ENCODE measurements around the gene RASSF8.
"Not testable (repeated sequence)": the region's sequence is repeated elsewhere in the genome, so short reads cannot be mapped to it uniquely, and the experiment has no call there.

The RASSF8 gene

DNA sequence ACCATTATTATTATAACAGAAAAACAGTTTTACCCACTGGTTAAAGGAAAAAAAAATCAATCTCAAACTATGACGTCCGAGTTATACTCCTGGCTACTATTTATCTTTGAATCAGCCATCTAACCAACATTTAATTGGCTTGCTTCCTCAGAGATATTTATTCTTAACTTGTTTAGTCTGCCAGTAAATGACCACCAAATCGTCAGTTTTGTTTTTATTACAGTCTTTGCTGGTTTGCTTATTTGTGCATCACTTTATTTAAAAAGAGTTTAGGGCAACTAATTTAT lies 71.2 kb downstream of the RASSF8 start:
- DNase-seq (ENCODE audit: low read depth) = no peak

DNA sequence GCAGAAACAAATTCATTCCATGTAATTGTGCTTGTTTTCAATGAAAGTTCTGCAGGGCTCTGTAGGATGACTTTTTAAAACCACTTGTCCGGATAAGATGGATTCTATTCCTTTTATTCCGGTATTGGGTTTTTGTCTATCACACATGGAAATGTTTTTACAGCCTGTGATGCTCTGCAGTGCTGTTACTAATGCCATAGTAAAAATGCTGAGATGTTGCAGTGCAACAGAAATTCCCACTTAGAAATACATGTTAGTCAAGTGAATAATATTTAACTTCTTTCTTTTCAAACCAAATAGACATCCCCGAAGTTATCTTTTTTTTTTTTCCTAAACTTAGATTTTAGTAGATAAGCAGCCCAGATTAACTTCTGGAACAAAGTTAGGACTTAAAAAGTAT lies 71.9 kb downstream of the RASSF8 start:
- no peak for DNase-seq (ENCODE audit: low read depth)

DNA sequence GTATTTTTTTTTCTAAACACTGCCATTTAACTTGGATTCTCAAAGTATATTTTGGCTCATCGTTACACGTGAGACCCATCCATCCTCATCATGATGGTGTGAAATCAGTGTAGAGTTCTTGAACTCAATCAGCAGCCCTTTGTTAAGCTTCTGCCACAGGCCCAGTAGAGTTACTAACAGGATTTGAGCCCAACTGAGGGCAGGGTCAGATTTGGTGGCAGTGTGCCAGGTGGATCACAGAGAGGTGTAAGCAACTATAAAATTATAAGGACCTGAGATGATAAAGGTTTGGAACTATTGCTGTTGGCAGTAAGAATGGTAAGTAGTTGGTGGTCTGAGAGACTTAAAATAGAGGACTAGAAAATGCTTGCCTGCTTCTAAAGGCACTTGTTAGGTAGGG lies 72.8 kb downstream of the RASSF8 start:
- no peak for DNase-seq (ENCODE audit: low read depth)

DNA sequence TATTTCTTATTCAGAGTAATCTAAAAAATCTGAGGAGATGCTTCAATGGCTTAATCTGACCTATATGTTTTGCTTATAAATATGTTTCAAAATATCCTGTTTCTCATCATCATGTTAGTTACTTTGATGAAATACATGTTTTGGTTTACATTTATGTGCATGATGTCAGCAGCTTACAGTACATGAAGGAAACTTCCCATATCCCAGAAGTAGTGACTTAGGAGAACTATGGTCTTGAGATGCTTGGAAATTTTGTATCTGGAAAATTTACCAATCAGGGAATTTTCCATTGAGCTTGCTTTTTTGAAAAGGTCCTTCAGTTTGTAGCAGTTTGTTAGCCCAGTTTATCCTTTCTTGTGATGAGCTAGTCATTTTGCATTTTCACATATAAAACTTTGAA lies 73.3 kb downstream of the RASSF8 start:
- no peak for DNase-seq (ENCODE audit: low read depth)

DNA sequence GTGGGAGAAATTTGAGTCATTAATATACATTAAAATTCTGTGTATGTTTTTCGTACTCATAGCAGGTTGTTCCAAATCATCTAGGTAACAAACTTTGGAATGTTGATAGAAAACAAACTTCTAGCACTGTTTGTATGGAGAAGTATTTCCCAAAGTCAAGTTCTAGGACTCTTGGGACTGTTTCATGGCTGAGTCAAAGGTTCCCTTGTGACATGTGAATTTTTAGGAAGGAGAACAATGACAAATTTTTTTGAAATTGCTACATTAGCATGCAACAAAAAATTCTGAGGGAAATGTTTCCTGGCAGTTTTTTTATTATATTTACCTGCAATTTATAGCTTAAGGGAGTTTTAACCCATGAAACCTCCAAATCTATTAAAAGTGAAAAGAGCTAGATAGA lies 73.8 kb downstream of the RASSF8 start:
- no peak for DNase-seq (ENCODE audit: low read depth)

DNA sequence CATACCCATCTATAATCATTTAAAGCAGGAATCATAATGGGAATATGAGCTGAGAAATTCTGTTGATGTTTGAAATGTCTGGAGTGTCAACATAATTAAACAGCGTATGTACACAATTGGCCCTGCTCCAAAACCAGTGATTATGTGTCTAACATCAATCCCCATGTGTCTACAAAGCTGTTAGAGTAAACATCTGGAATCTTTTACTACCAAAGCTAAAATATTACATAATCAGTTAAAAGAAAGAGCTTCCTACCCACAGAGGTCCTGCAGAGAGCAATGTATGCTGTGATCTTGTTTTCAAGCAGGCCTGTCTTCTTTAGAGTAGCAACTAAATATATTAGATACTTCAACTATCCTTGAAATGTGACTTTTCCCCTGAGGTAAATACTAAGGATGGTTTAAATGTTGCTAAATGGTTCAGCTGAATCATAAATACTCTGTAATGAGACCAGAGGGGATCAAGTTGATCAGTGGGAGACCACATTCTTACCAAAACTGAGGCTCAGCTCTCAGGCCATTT lies 74.3 kb downstream of the RASSF8 start:
- no peak for DNase-seq (ENCODE audit: low read depth)

DNA sequence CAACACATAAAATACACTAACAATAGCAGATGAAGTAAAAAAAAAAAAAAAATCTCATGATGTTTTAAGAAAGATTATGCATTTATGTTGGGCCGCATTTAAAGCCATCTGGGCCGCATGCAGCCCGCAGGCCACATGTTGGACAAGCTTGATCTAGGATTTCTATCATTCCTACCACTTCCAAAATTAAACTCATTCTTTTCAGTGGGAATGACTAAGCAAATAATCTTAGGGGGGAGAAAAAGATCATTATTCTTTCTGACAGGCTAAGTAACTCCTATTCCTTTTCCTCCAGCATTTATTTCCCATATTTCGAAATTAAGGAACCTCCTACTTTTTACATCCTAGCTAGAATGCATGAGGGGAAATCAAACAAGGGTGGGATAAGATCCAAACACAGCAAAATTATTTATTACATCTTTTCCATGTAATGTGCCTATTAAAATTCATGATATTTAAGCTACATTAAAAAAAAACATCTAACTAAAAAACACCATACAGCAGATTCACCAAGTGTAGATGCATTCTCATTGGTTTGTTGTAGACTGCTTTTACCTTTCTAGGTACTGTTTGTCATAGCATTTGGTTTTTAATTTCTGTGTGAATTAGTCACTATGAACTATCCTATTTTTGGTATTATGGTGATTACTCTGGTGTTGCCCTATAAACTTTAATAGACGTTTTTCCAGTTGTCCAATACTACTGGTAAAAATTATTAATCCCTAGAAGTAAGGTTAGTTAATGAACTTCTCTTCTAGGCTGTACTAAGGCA lies 76.1 kb downstream of the RASSF8 start:
- DNase-seq (ENCODE audit: low read depth) = no peak

DNA sequence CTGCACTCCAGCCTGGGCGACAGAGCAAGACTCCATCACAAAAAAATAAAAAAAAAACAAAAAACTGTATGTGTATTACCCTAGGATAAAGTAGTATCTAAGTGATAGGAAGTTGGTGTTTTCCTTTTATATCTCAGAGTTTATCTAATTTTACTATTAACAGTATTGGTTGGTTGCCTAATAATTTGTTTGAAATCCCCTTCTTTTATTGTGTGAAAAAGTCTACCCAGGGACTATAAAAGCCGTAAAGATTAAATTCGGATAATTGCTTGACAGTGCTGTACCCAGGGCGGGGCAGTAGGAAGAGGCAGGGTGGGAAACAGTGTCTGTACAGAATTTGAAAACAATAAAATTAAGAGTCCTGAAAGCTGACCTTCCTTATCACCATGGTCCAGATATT lies 78.4 kb downstream of the RASSF8 start:
- DNase-seq (ENCODE audit: low read depth) = no peak

DNA sequence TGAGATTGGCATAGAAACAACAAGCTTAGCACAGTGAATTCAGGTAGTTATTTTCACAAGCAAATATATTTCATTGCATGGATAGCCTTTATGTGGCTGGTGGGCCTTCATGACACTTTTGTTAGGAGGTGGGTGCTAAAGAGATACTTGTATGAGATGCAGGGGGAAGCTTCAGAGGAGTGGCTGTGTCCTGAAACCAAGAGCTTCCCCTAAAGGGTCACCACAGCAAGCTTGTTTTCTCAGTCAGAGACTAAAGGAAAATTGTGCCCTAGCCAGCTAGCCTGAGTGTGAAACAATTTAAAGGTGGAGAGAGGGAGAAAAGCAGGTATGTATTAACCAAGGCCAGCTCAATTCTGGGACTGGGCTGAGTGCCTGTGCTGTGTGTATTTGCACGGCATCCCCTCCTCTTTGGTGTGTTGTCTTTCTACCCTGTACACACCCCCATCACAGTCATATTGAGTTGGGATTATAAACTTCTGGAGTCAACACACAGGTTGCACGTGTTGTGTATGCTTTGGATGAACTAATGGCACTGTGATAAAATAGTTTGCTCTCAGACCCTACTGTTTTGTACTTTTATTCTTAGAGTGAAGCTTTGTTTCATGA lies 79.2 kb downstream of the RASSF8 start:
- no peak for DNase-seq (ENCODE audit: low read depth)

DNA sequence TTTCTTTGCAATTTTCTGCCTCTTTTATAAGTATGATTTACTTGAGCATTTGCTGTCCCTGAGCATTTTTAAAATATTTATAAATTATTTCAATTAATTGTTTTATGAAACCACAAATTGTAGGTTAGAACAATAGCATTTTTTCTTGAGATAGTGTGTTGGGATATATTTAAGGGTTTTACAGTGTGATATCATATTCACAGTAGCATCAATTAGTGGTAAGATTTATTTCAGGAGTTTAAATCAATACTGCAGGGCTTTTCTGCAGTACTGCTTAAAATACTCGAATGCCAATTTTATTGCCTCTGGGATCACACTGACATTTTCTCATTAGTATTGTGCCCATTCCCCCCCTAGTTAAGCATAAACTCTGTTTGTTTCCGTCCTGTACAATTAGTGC lies 84.2 kb downstream of the RASSF8 start:
- no peak for DNase-seq (ENCODE audit: low read depth)

DNA sequence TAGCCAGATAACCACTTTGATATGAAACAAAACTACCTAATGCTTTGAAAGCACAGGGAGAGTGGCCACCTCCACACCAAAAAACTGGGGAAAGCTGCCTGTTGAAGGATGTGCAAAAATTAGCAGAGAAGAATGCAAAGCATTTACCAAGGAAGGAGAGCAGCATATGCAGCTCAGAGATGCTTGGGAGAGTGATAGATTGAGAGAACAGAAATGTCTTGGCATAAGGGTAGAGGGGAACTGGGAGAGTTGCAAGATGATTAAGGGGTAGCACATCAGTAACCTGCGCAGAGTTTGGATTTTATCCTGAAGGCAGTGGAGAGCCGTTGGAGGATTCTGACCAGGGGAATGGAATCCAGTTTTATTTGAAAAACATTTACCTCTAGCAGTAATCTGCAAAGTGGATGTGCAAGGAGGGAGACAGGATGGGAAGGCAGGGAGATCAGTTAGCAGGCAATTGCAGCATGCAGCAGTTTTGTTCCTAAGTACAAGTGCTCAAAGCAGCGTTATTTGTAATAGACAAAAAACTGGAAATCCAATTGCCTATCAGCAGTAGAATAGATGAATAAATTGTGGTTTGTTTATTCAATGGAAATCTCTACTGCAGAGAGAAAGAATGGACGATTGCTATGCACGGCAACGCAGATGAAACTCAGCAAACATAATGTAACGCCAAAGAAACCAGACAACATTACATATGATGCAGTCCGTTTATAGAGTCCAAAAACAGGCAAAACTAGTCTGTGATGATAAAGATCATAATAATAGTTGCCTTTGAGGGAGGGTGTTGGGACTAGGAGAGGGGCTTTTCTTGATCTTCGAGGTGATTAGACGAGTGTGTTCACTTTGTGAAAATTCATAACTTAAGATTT lies 84.9 kb downstream of the RASSF8 start:
- no peak for DNase-seq (ENCODE audit: low read depth)

DNA sequence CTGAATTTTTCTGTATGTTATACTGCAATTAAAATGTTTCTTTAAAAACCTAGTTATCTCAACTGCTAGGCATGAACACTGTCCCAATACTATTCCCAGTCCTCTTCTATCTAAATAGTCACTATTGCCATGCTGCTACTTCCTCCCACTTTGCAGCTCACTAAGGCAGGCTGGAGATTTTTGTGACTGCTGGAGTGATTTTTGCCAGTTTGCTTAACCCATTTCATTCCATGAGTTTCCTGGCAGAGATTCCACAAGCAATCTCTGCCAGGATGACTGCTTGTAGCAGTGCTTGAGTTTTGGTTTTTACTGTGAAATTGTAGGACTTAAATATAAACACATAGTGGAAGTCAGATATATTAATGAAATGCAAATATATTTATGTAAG lies 85.5 kb downstream of the RASSF8 start:
- DNase-seq (ENCODE audit: low read depth) = no peak

DNA sequence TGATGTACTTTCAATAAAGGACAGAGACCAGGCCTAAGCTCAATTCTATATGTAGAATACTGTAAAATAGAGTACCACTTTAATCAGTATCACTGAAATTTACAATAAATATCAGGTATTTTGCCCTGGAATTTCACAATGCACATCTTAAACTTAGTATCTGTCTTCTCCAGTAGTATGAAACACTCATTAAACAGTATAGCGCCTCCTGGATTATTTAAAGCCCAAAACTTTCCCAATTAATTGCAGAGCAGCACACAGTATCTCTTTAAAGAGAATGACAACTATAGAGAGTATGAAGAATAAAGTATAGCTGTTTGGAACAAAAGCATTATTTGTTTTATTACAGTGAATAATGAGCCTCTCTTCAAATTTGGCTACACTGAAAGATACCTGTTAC lies 86.1 kb downstream of the RASSF8 start:
- no peak for DNase-seq (ENCODE audit: low read depth)

DNA sequence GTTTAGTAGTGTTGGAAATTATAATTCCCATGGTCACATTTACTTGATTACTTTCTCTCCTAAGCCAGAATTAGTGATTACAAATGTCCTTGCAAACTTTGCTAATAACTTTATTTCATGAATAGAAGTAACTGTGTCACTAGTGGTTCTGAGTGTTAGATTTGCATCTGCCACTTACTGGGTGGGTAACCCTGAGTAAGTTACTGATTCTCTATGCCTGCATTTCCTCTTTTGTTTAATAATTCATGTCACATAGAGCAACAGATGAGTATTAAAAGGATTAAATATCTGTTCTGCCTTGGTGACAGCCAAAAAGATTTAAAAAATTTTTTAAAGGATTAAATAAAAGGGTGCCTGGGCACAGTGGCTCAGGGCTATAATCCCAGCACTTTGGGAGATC lies 87.7 kb downstream of the RASSF8 start:
- no peak for DNase-seq (ENCODE audit: low read depth)

DNA sequence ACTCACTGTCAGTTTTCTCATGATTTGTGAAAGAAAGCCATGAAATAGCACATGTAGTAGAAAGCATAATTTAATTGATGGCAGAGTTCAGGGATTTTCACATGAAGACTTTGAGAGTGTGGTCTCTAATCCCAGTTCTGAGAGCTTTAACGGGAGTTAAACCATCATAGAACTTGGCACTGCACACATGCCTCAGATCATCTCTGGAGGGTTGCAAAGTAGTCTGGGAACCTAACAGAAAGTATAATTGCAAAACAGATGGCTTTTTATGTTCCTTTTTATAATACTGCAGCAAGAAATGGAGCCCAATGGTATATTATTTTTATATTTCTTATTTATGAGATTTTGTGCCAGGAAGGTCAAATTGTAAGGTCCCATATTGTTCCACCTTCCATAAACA lies 88.4 kb downstream of the RASSF8 start:
- DNase-seq (ENCODE audit: low read depth) = no peak

DNA sequence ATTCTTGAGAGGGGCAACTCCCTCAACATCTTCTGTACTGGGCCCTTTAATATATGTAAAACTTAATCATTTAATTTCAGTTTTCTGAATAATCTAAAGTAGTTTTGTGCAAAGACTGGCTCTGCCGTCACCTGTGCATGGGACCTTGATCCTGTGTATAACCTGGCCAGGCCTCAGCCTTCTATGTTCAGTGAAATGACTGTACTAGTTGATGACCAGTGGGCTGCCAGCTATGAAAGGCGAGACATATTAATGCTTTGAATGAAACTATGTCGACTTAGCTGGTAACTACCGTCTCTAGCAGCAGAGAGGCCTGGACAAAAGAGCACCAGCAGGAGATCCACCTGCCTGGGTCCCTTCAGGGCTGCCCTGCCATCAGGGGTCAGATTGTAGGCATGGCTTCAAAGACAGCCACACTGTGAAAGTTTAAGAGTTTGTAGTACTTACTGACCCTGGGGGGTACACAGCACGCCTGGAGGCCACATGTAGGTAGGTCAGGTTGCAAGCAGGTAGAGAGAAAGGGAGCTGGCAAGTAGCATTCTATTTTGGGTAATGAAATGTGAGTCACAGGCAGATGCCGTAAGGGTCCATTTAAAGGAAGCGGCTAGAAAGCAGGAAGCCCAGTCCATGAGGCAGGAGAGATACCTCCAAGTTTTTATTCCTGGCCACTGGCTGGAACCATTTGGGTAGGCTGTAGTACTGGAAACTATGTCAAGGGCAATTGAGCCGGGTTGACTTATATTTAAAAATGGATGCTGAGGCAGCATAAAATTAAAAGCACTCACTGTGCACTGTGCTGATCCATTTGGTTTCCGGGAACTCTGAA lies 89.1 kb downstream of the RASSF8 start:
- no peak for DNase-seq (ENCODE audit: low read depth)

DNA sequence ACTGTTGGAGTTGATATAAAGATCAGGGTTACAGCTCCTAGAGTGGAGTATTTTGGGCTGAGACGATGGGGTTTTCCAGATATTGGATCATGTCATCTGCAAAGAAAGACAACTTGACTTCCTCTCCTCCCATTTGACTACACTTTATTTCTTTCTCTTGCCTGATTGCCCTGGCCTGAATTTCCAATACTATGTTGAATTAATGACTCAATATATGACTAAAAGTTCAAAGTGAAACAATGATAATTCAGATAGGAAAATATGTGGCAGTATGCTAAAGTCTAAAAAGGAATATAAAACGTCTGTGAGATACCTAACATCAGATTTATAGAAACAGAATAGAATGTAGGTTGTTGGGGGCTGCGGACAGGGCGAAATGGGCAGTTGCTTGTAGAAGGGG lies 94.2 kb downstream of the RASSF8 start:
- no peak for DNase-seq (ENCODE audit: low read depth)

DNA sequence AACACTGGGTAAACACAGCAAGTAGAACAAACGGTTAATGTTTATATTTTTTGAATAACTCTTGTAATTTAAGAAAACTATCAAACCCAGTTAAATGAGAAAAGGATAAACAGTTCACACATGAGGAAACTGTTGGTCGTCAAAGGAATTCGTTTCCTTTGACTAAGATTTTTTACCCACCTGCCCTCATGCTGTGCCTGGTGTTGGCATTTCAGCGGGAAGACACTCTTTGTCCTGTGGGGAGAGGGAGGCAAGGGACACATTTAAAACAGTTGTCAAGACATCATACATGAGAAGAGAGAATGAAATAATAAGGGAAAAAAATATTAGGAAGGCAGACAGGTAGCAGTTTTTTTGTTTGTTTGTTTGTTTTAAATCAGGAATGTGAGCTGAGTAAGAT lies 95.9 kb downstream of the RASSF8 start:
- DNase-seq (ENCODE audit: low read depth) = no peak

DNA sequence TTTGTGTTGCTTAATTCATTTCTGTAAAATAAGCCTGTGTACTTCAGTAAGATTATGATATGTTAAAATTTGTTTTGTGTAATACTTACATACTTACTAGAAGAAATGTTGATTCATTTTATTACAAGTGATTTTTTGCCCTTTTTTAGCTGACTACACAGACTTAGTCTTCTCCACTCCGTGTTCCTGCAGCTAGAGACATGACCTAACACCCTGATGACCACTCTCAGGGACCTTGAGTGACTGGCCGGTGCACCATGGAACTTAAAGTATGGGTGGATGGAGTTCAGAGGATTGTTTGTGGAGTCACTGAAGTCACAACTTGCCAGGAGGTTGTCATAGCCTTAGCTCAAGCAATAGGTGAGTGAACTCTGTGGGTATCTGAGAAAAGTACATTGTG lies 96.6 kb downstream of the RASSF8 start:
- DNase-seq (ENCODE audit: low read depth) = no peak

DNA sequence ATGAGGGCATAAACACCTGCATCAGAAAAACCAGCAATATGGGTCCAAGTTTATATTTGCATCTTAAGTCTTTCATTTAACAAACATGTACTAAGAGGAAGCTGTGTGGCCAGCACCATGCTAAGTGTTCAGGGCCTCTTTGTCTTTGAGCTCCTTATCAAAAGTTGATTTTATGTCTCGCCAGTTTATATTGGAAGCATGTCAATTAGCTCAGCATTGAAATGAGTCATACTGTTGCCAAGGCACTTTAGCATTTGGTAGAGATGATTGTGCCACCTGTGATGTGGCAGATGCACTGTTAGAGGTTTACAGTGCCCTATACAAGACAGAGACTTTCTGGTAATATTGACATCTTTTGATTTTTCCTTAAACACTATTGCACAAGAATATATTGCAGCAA lies 97.9 kb downstream of the RASSF8 start:
- no peak for DNase-seq (ENCODE audit: low read depth)

DNA sequence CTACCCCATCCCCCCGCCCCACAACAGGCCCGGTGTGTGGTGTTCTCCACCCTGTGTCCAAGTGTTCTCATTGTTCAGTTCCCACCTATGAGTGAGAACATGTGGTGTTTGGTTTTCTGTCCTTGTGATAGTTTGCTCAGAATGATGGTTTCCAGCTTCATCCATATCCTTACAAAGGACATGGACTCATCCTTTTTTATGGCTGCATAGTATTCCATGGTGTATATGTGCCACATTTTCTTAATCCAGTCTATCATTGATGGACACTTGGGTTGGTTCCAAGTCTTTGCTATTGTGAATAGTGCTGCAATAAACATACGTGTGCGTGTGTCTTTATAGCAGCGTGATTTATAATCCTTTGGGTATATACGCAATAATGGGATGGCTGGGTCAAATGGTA lies 98.8 kb downstream of the RASSF8 start:
- DNase-seq (ENCODE audit: low read depth) = not testable (repeated sequence)

DNA sequence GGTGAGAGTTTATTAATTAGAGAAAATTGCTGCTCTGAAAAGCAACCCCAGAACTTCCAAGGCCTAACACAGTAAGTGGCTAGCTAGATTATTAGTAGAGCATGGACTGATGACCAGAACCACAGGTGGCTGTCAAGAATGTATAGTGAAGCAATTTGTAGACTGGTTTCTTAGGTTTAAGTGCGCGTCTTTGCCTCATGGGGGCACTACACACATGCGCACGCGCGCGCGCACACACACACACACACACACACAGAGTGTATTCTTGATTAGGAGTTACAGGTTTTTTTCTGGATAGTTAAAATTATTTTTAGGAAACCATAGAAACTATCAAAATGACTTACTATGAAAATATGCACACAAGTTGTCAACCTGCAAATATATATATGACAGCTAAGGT lies 99.8 kb downstream of the RASSF8 start:
- no peak for DNase-seq (ENCODE audit: low read depth)

Measured in stimulated activated CD8-positive, alpha-beta memory T cell treated with anti-CD3 and anti-CD28 coated beads, Interleukin-12 subunit alpha, Interleukin-12 subunit beta, amount 100 ng/mL, for 1 hour (primary cell).